Frontal cortex (tissue), 1 donor: ENCODE data around the gene MT1A. TPM values are rescaled to one million over a fixed set of nuclear protein-coding genes. Genes with fewer than 3 reads are reported as not detected.

ENCODE experiments used
- total RNA-seq: library from RNA; depleted of rRNA; stranded (reverse); fragments of >200 nt; gene quantifications from one replicate; pipeline ENCODE4 v1.2.3, GENCODE V29; 2014

The MT1A gene
- total RNA-seq, 1 donor from 2014 or later = not detected

Other genes with a start within 250 kb of the MT1A start
- 336 TPM for gene AMFR, start 213.1 kb upstream of the MT1A start, total RNA-seq
- gene NUDT21, start 187.3 kb upstream of the MT1A start, total RNA-seq = 280 TPM
- gene OGFOD1, start 187.1 kb upstream of the MT1A start, total RNA-seq = 26.9 TPM
- 144 TPM for gene BBS2, start 118.6 kb upstream of the MT1A start, total RNA-seq
- gene MT4, start 73.6 kb upstream of the MT1A start, total RNA-seq = not detected
- 7.3 TPM for gene MT3, start 49.1 kb upstream of the MT1A start, total RNA-seq
- 1.6 TPM for gene MT2A, start 30.1 kb upstream of the MT1A start, total RNA-seq
- 5.7 TPM for gene MT1E, start 12.9 kb upstream of the MT1A start, total RNA-seq
- not detected for gene MT1M, start 6.0 kb upstream of the MT1A start, total RNA-seq
- not detected for gene MT1B, start 13.2 kb downstream of the MT1A start, total RNA-seq
- 1.2 TPM for gene MT1F, start 19.3 kb downstream of the MT1A start, total RNA-seq
- gene MT1G, start 29.4 kb downstream of the MT1A start, total RNA-seq = not detected
- gene MT1H, start 31.1 kb downstream of the MT1A start, total RNA-seq = not detected
- 7.7 TPM for gene MT1X, start 43.8 kb downstream of the MT1A start, total RNA-seq
- gene NUP93, start 91.5 kb downstream of the MT1A start, total RNA-seq = 219 TPM
- gene SLC12A3, start 226.5 kb downstream of the MT1A start, total RNA-seq = not detected